Measurements from ENCODE around the gene RALGPS2.

Gene RALGPS2

DNA sequence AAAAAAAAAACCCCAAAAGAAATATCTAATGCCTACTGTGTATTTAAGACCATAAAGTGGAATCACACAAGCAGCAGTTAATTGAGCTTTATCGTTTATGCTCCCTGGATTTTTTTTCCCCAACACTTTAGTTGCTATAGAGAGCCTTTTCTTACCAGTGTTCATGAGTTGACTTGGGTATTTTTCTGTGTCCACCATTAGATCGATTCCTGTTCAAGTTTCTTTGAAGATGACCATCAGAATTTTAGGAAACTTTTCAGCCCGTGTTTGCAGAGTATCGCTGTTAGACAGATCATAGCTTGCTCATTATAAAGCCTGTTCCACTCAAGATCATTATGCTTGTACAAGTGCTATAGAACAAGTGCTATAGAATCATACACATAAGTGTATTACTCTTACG is 1.5 kb downstream of the RALGPS2 start:
- Histone ChIP-seq H4K12ac (ENCODE audit: low read depth, low read length) (no peak overlapping the region), H2AK5ac (ENCODE audit: low read length) (no peak overlapping the region), H2BK120ac (ENCODE audit: insufficient read depth, low read length, poor library complexity) (no peak overlapping the region), H2BK5ac (ENCODE audit: low read depth, low read length, poor library complexity) (no peak overlapping the region), H4K8ac (ENCODE audit: low read depth, low read length) (no peak overlapping the region), H3K79me2 (ENCODE audit: control insufficient read depth, insufficient read depth, low read length, poor library complexity) (peaks cover 7% of the 10 kb centered on the region), H3K27me3 (ENCODE audit: insufficient read depth, low read length) (no peaks in the 10 kb centered on the region), H3K27ac (ENCODE audit: low read depth, low read length) (no peak overlapping the region), H3K9ac (ENCODE audit: low read length) (no peak overlapping the region), H3K14ac (ENCODE audit: low read length) (no peak overlapping the region), H4K91ac (ENCODE audit: low read depth, low read length) (no peak overlapping the region), H3K4me2 (ENCODE audit: low read length) (peak overlapping the region; percentile 67), H2AFZ (ENCODE audit: insufficient read depth, low read length, poor library complexity) (no peak overlapping the region), H3K79me1 (ENCODE audit: low read length) (peaks cover 9% of the 10 kb centered on the region), H2BK12ac (ENCODE audit: low read length) (no peak overlapping the region), H3K4me3 (ENCODE audit: low read depth, low read length) (no peak overlapping the region), H3K4me1 (ENCODE audit: control insufficient read depth in 1 of 2, insufficient read depth in 2 of 2, low read length in 2 of 2) (no peaks in the 10 kb centered on the region), H3K36me3 (ENCODE audit: control insufficient read depth in 1 of 2, insufficient read depth in 2 of 2, low read length in 2 of 2) (no peaks in the 10 kb centered on the region), H3K4ac (ENCODE audit: low read depth, low read length) (no peak overlapping the region), H3K9me3 (ENCODE audit: insufficient read depth, low read depth, low read length) (no peaks in the 10 kb centered on the region), H3K23ac (ENCODE audit: low read length) (no peak overlapping the region), H3K18ac (ENCODE audit: low read length) (no peak overlapping the region)
- no peak for DNase-seq
- WGBS (ENCODE audit: extremely low coverage, insufficient coverage, insufficient read length), result no CpG with 5 or more reads among the region's 5 CpGs

DNA sequence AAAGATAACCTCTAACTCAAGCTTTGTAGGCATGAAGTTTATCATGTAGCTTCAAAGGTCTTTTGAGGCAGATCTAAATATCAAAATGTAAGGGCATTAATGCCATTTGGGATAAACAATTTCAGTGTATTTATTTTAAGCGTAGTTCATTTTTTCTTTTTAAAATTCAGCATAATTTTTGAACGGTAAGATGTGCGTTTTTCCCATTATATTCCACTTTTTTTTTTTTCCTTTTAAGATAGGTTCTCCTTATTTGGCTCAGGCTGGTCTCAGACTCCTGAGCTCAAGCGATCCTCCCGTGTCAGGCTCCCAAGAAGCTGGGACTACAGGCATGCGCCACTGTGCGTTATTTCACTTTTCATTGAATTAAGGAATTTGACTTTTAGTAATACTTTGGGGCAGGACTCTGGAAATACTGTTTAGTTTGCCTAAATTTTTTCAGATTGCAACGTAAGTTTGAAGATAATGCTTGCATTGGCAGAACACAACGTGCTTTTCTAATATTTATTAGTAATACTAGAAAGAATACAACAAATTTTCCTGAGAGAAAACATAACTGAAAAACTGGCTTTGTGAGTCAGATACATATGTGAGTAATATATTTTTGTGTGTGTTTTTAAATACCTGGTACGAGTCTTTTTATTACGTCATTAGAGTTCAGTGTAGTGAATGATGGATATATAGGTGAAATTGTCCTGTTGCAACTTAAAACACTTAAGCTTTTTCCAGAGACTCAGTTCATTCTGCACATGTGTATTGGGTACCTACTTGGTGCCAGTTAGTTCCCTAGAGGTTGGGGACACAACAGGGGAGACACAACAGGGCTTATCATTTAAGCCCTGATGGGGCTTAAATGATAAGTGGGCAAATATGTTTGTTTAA is 2.2 kb downstream of the RALGPS2 start:
- Histone ChIP-seq H4K91ac (ENCODE audit: low read depth, low read length) (no peak overlapping the region), H2BK5ac (ENCODE audit: low read depth, low read length, poor library complexity) (no peak overlapping the region), H3K4me1 (ENCODE audit: control insufficient read depth in 1 of 2, insufficient read depth in 2 of 2, low read length in 2 of 2) (no peaks in the 10 kb centered on the region), H3K79me2 (ENCODE audit: control insufficient read depth, insufficient read depth, low read length, poor library complexity) (peaks cover 7% of the 10 kb centered on the region), H3K9me3 (ENCODE audit: insufficient read depth, low read depth, low read length) (no peaks in the 10 kb centered on the region), H3K4me3 (ENCODE audit: low read depth, low read length) (no peak overlapping the region), H3K27me3 (ENCODE audit: insufficient read depth, low read length) (no peaks in the 10 kb centered on the region), H2BK120ac (ENCODE audit: insufficient read depth, low read length, poor library complexity) (no peak overlapping the region), H3K36me3 (ENCODE audit: control insufficient read depth in 1 of 2, insufficient read depth in 2 of 2, low read length in 2 of 2) (no peaks in the 10 kb centered on the region), H3K14ac (ENCODE audit: low read length) (no peak overlapping the region), H3K9ac (ENCODE audit: low read length) (no peak overlapping the region), H3K27ac (ENCODE audit: low read depth, low read length) (no peak overlapping the region), H3K79me1 (ENCODE audit: low read length) (peaks cover 9% of the 10 kb centered on the region), H4K12ac (ENCODE audit: low read depth, low read length) (no peak overlapping the region), H3K4ac (ENCODE audit: low read depth, low read length) (no peak overlapping the region), H3K23ac (ENCODE audit: low read length) (no peak overlapping the region), H3K4me2 (ENCODE audit: low read length) (no peak overlapping the region), H2BK12ac (ENCODE audit: low read length) (no peak overlapping the region), H4K8ac (ENCODE audit: low read depth, low read length) (no peak overlapping the region), H2AK5ac (ENCODE audit: low read length) (no peak overlapping the region), H3K18ac (ENCODE audit: low read length) (no peak overlapping the region), H2AFZ (ENCODE audit: insufficient read depth, low read length, poor library complexity) (no peak overlapping the region)
- DNase-seq, result peak in 1 of 2 donors; percentile 52
- 100% methylated on average over 2 of the region's 11 CpGs for WGBS (ENCODE audit: extremely low coverage, insufficient coverage, insufficient read length)

DNA sequence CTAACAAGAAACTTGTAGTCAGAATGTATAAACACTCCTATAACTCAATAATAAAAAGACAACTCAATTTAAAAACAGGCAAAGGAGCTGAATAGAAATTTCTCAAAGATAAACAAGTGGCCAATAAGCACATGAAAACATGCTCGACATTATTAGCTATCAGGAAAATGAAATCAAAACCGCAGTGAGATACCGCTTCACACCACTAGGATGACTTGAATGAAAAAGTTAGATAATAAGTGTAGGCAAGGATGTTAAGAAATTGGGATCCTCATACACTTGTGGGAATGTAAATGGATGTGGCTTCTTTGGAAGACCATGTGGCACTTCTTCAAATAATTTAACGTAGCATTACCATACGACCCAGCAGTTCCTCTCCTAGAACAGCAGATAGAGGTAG is 8.9 kb downstream of the RALGPS2 start:
- H2BK120ac ChIP-seq (ENCODE audit: insufficient read depth, low read length, poor library complexity), result no peak overlapping the region
- DNase-seq, result no peak
- no peak overlapping the region for H3K4me3 ChIP-seq (ENCODE audit: low read depth, low read length)
- H3K18ac ChIP-seq (ENCODE audit: low read length), result no peak overlapping the region
- no peak overlapping the region for H2BK5ac ChIP-seq (ENCODE audit: low read depth, low read length, poor library complexity)
- no peak overlapping the region for H4K8ac ChIP-seq (ENCODE audit: low read depth, low read length)
- peaks cover 0 to 2% of the 10 kb centered on the region in 2 experiments for H3K36me3 ChIP-seq (ENCODE audit: control insufficient read depth in 1 of 2, insufficient read depth in 2 of 2, low read length in 2 of 2)
- no peak overlapping the region for H3K23ac ChIP-seq (ENCODE audit: low read length)
- H3K14ac ChIP-seq (ENCODE audit: low read length), result no peak overlapping the region
- no peak overlapping the region for H2BK12ac ChIP-seq (ENCODE audit: low read length)
- no peak overlapping the region for H2AFZ ChIP-seq (ENCODE audit: insufficient read depth, low read length, poor library complexity)
- no peaks in the 10 kb centered on the region for H3K27me3 ChIP-seq (ENCODE audit: insufficient read depth, low read length)
- WGBS (ENCODE audit: extremely low coverage, insufficient coverage, insufficient read length), result no CpG with 5 or more reads among the region's 5 CpGs
- no peaks in the 10 kb centered on the region for H3K4me1 ChIP-seq (ENCODE audit: control insufficient read depth in 1 of 2, insufficient read depth in 2 of 2, low read length in 2 of 2)
- no peak overlapping the region for H4K91ac ChIP-seq (ENCODE audit: low read depth, low read length)
- no peak overlapping the region for H3K9ac ChIP-seq (ENCODE audit: low read length)
- no peak overlapping the region for H3K4me2 ChIP-seq (ENCODE audit: low read length)
- no peak overlapping the region for H4K12ac ChIP-seq (ENCODE audit: low read depth, low read length)
- H2AK5ac ChIP-seq (ENCODE audit: low read length), result no peak overlapping the region
- no peaks in the 10 kb centered on the region for H3K9me3 ChIP-seq (ENCODE audit: insufficient read depth, low read depth, low read length)
- no peak overlapping the region for H3K27ac ChIP-seq (ENCODE audit: low read depth, low read length)
- no peaks in the 10 kb centered on the region for H3K79me2 ChIP-seq (ENCODE audit: control insufficient read depth, insufficient read depth, low read length, poor library complexity)
- H3K4ac ChIP-seq (ENCODE audit: low read depth, low read length), result no peak overlapping the region
- no peaks in the 10 kb centered on the region for H3K79me1 ChIP-seq (ENCODE audit: low read length)

DNA sequence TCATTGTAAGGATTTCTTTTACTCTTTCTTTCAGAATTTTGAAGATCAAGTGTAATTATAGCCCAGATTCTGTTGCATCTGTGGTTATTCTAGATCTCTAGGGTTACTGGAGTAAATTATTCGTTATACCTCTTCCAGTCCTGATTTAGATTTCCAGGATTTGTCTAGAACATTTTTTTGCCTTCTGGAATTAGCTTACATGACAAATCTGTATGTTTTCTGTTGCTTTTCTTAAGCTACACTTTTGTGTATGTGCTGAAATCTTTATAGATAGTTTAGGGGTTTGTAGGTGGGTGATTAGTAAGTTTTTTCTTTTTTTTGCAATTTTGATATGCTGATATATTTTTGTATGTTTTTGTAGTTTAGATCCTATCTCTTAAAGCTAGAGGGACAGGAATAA is 13.7 kb downstream of the RALGPS2 start:
- H3K36me3 ChIP-seq (ENCODE audit: control insufficient read depth in 1 of 2, insufficient read depth in 2 of 2, low read length in 2 of 2), result peaks cover 0 to 2% of the 10 kb centered on the region in 2 experiments
- no peak overlapping the region for H2BK5ac ChIP-seq (ENCODE audit: low read depth, low read length, poor library complexity)
- no peak overlapping the region for H4K8ac ChIP-seq (ENCODE audit: low read depth, low read length)
- no peak overlapping the region for H3K18ac ChIP-seq (ENCODE audit: low read length)
- H3K27ac ChIP-seq (ENCODE audit: low read depth, low read length), result no peak overlapping the region
- H3K4me3 ChIP-seq (ENCODE audit: low read depth, low read length), result no peak overlapping the region
- no peak overlapping the region for H2BK120ac ChIP-seq (ENCODE audit: insufficient read depth, low read length, poor library complexity)
- H3K9me3 ChIP-seq (ENCODE audit: insufficient read depth, low read depth, low read length), result no peaks in the 10 kb centered on the region
- no peak overlapping the region for H2AFZ ChIP-seq (ENCODE audit: insufficient read depth, low read length, poor library complexity)
- no peaks in the 10 kb centered on the region for H3K79me1 ChIP-seq (ENCODE audit: low read length)
- H3K4me2 ChIP-seq (ENCODE audit: low read length), result no peak overlapping the region
- no peaks in the 10 kb centered on the region for H3K79me2 ChIP-seq (ENCODE audit: control insufficient read depth, insufficient read depth, low read length, poor library complexity)
- H3K9ac ChIP-seq (ENCODE audit: low read length), result no peak overlapping the region
- H2BK12ac ChIP-seq (ENCODE audit: low read length), result no peak overlapping the region
- H3K4me1 ChIP-seq (ENCODE audit: control insufficient read depth in 1 of 2, insufficient read depth in 2 of 2, low read length in 2 of 2), result no peaks in the 10 kb centered on the region
- H4K91ac ChIP-seq (ENCODE audit: low read depth, low read length), result no peak overlapping the region
- no peaks in the 10 kb centered on the region for H3K27me3 ChIP-seq (ENCODE audit: insufficient read depth, low read length)
- WGBS (ENCODE audit: extremely low coverage, insufficient coverage, insufficient read length), result no CpG with 5 or more reads among the region's 1 CpG
- no peak overlapping the region for H3K4ac ChIP-seq (ENCODE audit: low read depth, low read length)
- H2AK5ac ChIP-seq (ENCODE audit: low read length), result no peak overlapping the region
- no peak overlapping the region for H3K14ac ChIP-seq (ENCODE audit: low read length)
- no peak overlapping the region for H4K12ac ChIP-seq (ENCODE audit: low read depth, low read length)
- no peak overlapping the region for H3K23ac ChIP-seq (ENCODE audit: low read length)
- DNase-seq, result no peak
